ENCODE measurements around the gene ALK.

Gene ALK

DNA sequence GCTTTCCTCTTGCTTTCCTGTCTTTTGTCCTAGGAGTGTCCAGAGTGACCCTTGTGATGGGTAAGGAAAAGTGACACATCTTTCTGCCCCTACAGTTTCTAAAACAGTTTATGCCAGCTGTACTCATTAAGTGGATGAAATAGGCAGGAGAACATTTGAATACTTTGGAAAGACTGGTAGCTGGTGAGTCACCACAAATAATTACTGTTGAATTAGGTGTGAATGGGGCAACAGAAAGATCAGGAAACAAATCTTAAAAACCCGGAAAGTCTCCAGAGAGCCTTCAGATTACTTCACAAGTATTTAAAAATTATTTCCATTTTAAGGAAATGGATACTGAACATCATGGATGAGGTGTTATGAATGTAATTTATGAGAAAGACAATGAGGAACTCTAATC is 527.7 kb downstream of the ALK start:
- H3K27ac ChIP-seq (ENCODE audit: low read length): no peak overlapping the region
- H3K9me3 ChIP-seq (ENCODE audit: insufficient read depth, low read length, severe bottlenecking): no peaks in the 10 kb centered on the region
- H3K4me2 ChIP-seq (ENCODE audit: insufficient read depth, low read length): no peak overlapping the region
- DNase-seq (no peak), ATAC-seq (ENCODE audit: insufficient read depth, low read depth) (no peak)
- H3K79me2 ChIP-seq (ENCODE audit: insufficient read depth, low read length): no peaks in the 10 kb centered on the region
- no peak overlapping the region for H3K4me3 ChIP-seq (ENCODE audit: low read depth in 1 of 2, low read length in 2 of 2)
- H4K20me1 ChIP-seq (ENCODE audit: insufficient read depth, low read length): no peaks in the 10 kb centered on the region
- TF ChIP-seq, protein P1, sequence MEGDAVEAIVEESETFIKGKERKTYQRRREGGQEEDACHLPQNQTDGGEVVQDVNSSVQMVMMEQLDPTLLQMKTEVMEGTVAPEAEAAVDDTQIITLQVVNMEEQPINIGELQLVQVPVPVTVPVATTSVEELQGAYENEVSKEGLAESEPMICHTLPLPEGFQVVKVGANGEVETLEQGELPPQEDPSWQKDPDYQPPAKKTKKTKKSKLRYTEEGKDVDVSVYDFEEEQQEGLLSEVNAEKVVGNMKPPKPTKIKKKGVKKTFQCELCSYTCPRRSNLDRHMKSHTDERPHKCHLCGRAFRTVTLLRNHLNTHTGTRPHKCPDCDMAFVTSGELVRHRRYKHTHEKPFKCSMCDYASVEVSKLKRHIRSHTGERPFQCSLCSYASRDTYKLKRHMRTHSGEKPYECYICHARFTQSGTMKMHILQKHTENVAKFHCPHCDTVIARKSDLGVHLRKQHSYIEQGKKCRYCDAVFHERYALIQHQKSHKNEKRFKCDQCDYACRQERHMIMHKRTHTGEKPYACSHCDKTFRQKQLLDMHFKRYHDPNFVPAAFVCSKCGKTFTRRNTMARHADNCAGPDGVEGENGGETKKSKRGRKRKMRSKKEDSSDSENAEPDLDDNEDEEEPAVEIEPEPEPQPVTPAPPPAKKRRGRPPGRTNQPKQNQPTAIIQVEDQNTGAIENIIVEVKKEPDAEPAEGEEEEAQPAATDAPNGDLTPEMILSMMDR (IDR thresholded peaks at IDR 0.05; ENCODE audit: borderline replicate concordance, extremely low read depth, low read length, poor library complexity, severe bottlenecking): no peak
- no peak for TF ChIP-seq EZH2 (IDR thresholded peaks at IDR 0.05; ENCODE audit: borderline replicate concordance, low read depth, low read length, severe bottlenecking)
- no peak overlapping the region for H3K9ac ChIP-seq (ENCODE audit: low read depth, low read length)
- H3K36me3 ChIP-seq (ENCODE audit: insufficient read depth, low read length): no peaks in the 10 kb centered on the region
- no peaks in the 10 kb centered on the region for H3K4me1 ChIP-seq (ENCODE audit: insufficient read depth, low read length)
- H3K27me3 ChIP-seq (ENCODE audit: insufficient read depth, low read length, poor library complexity): peaks cover 2% of the 10 kb centered on the region
- H2AFZ ChIP-seq (ENCODE audit: low read depth, low read length): no peak overlapping the region

DNA sequence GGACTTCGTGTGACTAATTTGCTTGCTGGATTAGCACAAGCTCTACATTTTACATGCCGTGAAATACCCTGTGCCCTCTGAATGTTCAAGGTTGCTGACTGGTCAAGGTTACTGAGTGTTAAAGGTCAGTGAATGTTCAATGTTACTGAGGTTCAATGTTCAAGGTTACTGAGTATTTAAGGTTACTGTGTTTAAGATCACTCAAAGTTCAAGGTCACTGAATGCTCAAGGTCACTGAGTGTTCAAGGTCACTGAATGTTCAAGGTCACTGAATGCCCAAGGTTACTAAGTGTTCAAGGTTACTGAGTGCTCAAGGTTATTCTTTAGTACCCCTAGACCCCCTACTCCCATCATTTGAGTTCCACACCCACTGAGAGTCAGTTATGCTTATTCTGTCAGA is 528.6 kb downstream of the ALK start:
- Histone ChIP-seq H3K36me3 (ENCODE audit: insufficient read depth, low read length) (no peaks in the 10 kb centered on the region), H3K4me1 (ENCODE audit: insufficient read depth, low read length) (no peaks in the 10 kb centered on the region), H3K4me3 (ENCODE audit: low read depth in 1 of 2, low read length in 2 of 2) (no peak overlapping the region), H4K20me1 (ENCODE audit: insufficient read depth, low read length) (no peaks in the 10 kb centered on the region), H3K9me3 (ENCODE audit: insufficient read depth, low read length, severe bottlenecking) (no peaks in the 10 kb centered on the region), H3K4me2 (ENCODE audit: insufficient read depth, low read length) (no peak overlapping the region), H2AFZ (ENCODE audit: low read depth, low read length) (no peak overlapping the region), H3K27me3 (ENCODE audit: insufficient read depth, low read length, poor library complexity) (peaks cover 3% of the 10 kb centered on the region), H3K27ac (ENCODE audit: low read length) (no peak overlapping the region), H3K79me2 (ENCODE audit: insufficient read depth, low read length) (no peaks in the 10 kb centered on the region), H3K9ac (ENCODE audit: low read depth, low read length) (no peak overlapping the region)
- ATAC-seq (ENCODE audit: insufficient read depth, low read depth): no peak
- TF ChIP-seq, protein P1 (IDR thresholded peaks at IDR 0.05; ENCODE audit: borderline replicate concordance, extremely low read depth, low read length, poor library complexity, severe bottlenecking): no peak
- DNase-seq: no peak

DNA sequence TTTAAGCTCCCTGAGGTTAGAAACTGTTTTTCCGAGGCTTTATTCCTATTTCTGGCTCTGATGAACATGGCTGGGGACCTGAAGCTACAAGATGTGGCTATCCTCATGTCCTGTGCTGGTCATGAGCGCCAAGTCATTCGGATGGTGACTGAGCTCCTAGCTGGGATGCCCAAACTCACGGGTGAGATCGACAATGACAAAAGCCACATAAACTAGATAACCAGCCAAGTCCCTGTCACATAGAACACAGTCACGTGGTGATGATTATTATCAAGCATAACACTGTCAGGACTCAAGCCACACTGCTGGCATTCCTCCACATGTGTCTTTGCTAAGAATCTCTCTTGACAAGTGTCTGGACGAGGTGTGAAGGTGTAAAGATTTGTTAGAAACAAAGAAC is 531.2 kb downstream of the ALK start:
- Histone ChIP-seq H3K9me3 (ENCODE audit: insufficient read depth, low read length, severe bottlenecking) (no peaks in the 10 kb centered on the region), H3K27me3 (ENCODE audit: insufficient read depth, low read length, poor library complexity) (peaks cover 14% of the 10 kb centered on the region), H3K4me2 (ENCODE audit: insufficient read depth, low read length) (no peak overlapping the region), H3K79me2 (ENCODE audit: insufficient read depth, low read length) (no peaks in the 10 kb centered on the region), H3K36me3 (ENCODE audit: insufficient read depth, low read length) (no peaks in the 10 kb centered on the region), H3K4me3 (ENCODE audit: low read depth in 1 of 2, low read length in 2 of 2) (no peak overlapping the region), H4K20me1 (ENCODE audit: insufficient read depth, low read length) (no peaks in the 10 kb centered on the region), H3K27ac (ENCODE audit: low read length) (no peak overlapping the region), H3K4me1 (ENCODE audit: insufficient read depth, low read length) (no peaks in the 10 kb centered on the region), H3K9ac (ENCODE audit: low read depth, low read length) (no peak overlapping the region), H2AFZ (ENCODE audit: low read depth, low read length) (no peak overlapping the region)
- TF ChIP-seq, protein P1 (IDR thresholded peaks at IDR 0.05; ENCODE audit: borderline replicate concordance, extremely low read depth, low read length, poor library complexity, severe bottlenecking): no peak
- DNase-seq (no peak), ATAC-seq (ENCODE audit: insufficient read depth, low read depth) (no peak)

DNA sequence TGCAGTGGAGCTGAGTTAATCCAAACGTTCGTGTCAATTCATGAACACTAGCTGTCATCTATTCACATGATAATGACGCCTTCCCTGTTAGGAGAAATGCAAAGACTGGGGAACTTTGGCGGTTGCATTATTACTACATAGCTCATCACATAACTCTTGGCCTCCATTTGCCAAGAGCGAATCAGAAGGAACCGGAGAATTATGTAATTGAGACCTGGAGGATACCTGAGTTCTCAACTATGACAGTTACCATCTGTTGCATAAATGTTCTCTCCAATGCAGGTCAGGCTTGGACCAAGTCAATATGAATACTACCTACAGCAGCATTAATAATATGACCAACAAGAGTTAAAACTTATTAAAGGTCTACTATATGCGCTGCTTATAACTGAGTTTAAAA is 531.7 kb downstream of the ALK start:
- no peaks in the 10 kb centered on the region for H3K79me2 ChIP-seq (ENCODE audit: insufficient read depth, low read length)

More for the DNA sequence above, 531.7 kb downstream of the ALK start:
- Histone ChIP-seq H3K9me3 (ENCODE audit: insufficient read depth, low read length, severe bottlenecking) (no peaks in the 10 kb centered on the region), H3K4me1 (ENCODE audit: insufficient read depth, low read length) (no peaks in the 10 kb centered on the region), H3K27ac (ENCODE audit: low read length) (no peak overlapping the region), H4K20me1 (ENCODE audit: insufficient read depth, low read length) (no peaks in the 10 kb centered on the region), H3K4me2 (ENCODE audit: insufficient read depth, low read length) (no peak overlapping the region), H3K36me3 (ENCODE audit: insufficient read depth, low read length) (no peaks in the 10 kb centered on the region), H2AFZ (ENCODE audit: low read depth, low read length) (no peak overlapping the region), H3K9ac (ENCODE audit: low read depth, low read length) (no peak overlapping the region), H3K4me3 (ENCODE audit: low read depth in 1 of 2, low read length in 2 of 2) (no peak overlapping the region), H3K27me3 (ENCODE audit: insufficient read depth, low read length, poor library complexity) (peaks cover 14% of the 10 kb centered on the region)
- DNase-seq (no peak), ATAC-seq (ENCODE audit: insufficient read depth, low read depth) (no peak)
- TF ChIP-seq EZH2 (IDR thresholded peaks at IDR 0.05; ENCODE audit: borderline replicate concordance, low read depth, low read length, severe bottlenecking): no peak

All from DND-41 (cell line).